ENCODE measurements around the gene DPEP1. TPM values are rescaled to one million over a fixed set of nuclear protein-coding genes. Genes with fewer than 3 reads are reported as not detected.

DPEP1 gene
- total and polyA plus RNA-seq, 4 experiments from 2014 or later = not detected

DNA sequence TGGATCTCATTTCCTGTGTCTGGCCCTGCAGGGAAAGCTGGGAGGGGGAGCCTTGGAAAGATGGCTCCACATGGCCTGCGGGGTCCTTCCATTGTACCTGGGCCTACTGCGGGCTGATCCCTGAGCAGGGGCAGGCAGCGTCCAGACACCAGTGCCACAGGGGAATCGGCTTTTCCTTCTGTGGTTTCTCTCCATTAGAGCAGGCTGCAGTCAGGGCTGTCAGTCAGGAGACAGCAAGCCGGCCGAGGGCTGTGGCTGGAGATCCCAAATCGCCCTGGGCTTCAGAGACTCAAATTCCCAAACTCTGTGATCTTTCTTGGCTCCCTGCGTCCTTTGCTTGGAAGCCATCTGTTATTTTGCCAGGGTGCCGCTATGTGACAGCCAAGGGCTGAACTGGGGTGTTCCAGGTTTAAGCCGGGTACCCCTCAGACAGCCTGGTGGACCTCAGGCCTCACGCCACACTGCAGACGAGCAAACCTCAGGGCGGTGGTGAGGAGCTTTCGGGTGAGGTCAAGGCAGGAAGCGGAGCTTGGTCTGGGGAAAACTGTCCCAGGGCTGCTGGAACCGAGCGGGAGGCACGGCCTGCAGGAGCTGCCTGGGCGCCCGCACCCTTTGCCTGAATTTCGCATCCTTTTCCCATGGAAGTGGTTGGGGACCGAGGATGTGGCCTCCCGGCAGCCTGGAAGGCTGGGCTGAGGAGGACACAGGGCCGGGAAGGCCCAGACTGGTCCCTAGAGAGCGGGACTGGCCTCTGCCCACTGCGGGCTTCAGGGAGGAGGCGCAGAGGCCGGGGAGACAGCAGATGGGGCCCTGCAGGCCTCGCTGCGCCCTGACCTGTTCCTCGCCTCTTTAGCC is 39.4 kb upstream of the DPEP1 start:
- H3K27me3 Mint-ChIP-seq = peaks cover 0 to 15% of the 10 kb centered on the region in 2 donors
- no peaks in the 10 kb centered on the region for H3K36me3 Mint-ChIP-seq
- H3K27ac Mint-ChIP-seq = peak overlapping the region in 1 of 7 donors; percentile 59
- H3K27ac ChIP-seq (ENCODE audit: low read depth, low read length) = no peak overlapping the region
- peaks cover 3% of the 10 kb centered on the region for H3K27me3 ChIP-seq (ENCODE audit: insufficient read depth, low read length)
- intact Hi-C loops (cut with micrococcal nuclease) = no loop called here
- peaks cover 4 to 16% (median 8%) of the 10 kb centered on the region in 4 donors for H3K4me1 Mint-ChIP-seq
- no peak for DNase-seq
- no peaks in the 10 kb centered on the region for H3K9me3 ChIP-seq (ENCODE audit: control insufficient read depth in 1 of 2, low read length in 2 of 2)
- CTCF ChIA-PET (ENCODE audit: partially characterized antibody) = no interaction called here
- POLR2A ChIA-PET (ENCODE audit: partially characterized antibody) = no interaction called here
- no peaks in the 10 kb centered on the region for H3K9me3 Mint-ChIP-seq
- peak overlapping the region in 6 of 8 donors; percentile 15 to 67 (median 47) for H3K4me3 Mint-ChIP-seq
- no peaks in the 10 kb centered on the region for H3K36me3 ChIP-seq (ENCODE audit: insufficient read depth, low read length)
- peaks cover 20% of the 10 kb centered on the region for H3K4me1 ChIP-seq (ENCODE audit: insufficient read depth, low read length)
- no peak overlapping the region for H3K4me3 ChIP-seq (ENCODE audit: low read length in 2 of 2)

DNA sequence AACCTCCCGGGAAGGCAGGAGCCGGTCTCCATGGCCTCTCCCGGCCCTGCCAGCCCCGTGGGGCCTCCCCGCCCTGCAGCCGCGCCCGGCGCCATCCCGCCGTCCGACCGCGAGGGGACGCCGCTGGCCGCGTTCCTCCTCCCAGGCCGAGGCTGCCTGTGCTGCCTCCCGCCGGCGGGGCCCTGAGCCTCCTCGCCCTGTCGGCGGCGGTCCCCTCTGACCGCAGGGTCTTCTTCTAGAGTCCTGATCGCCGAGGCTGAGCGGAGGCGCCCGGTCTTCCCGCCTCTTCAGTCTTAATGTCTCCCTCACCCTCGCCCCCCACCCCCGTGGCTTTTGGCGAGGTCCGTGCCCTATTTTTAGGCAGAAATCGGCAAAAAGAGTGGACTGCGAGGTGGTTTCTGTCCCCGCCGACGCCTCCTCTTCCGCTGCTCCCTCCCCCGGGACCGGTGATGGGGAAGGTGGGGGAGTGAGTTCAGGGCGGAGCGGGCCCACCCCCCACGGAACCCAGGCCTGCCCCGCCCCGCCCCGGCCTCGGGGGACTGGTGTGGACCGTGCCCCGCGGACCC is 38.7 kb upstream of the DPEP1 start:
- Mint-ChIP-seq H3K4me3 (peak overlapping the region in 7 of 8 donors; percentile 52 to 80 (median 65)), H3K36me3 (no peaks in the 10 kb centered on the region), H3K9me3 (no peaks in the 10 kb centered on the region), H3K4me1 (peaks cover 4 to 16% (median 8%) of the 10 kb centered on the region in 4 donors), H3K27me3 (peaks cover 0 to 15% of the 10 kb centered on the region in 2 donors), H3K27ac (no peak overlapping the region)
- Histone ChIP-seq H3K27ac (ENCODE audit: low read depth, low read length) (no peak overlapping the region), H3K4me3 (ENCODE audit: low read length in 2 of 2) (peak overlapping the region in 1 of 2 donors; percentile 45), H3K36me3 (ENCODE audit: insufficient read depth, low read length) (no peaks in the 10 kb centered on the region), H3K9me3 (ENCODE audit: control insufficient read depth in 1 of 2, low read length in 2 of 2) (no peaks in the 10 kb centered on the region), H3K4me1 (ENCODE audit: insufficient read depth, low read length) (peaks cover 20% of the 10 kb centered on the region), H3K27me3 (ENCODE audit: insufficient read depth, low read length) (peaks cover 3% of the 10 kb centered on the region)
- ChIA-PET POLR2A (ENCODE audit: partially characterized antibody) (interaction anchor here (1.0 to 1.5 kb wide), 2 partner anchors 9 to 67 kb away, joined by 3 read pairs; no protein-coding TSS in a partner anchor), CTCF (ENCODE audit: partially characterized antibody) (no interaction called here)
- intact Hi-C loops (cut with micrococcal nuclease) = no loop called here
- DNase-seq = peak in 4 of 5 donors; percentile 51 to 60 (median 52)

DNA sequence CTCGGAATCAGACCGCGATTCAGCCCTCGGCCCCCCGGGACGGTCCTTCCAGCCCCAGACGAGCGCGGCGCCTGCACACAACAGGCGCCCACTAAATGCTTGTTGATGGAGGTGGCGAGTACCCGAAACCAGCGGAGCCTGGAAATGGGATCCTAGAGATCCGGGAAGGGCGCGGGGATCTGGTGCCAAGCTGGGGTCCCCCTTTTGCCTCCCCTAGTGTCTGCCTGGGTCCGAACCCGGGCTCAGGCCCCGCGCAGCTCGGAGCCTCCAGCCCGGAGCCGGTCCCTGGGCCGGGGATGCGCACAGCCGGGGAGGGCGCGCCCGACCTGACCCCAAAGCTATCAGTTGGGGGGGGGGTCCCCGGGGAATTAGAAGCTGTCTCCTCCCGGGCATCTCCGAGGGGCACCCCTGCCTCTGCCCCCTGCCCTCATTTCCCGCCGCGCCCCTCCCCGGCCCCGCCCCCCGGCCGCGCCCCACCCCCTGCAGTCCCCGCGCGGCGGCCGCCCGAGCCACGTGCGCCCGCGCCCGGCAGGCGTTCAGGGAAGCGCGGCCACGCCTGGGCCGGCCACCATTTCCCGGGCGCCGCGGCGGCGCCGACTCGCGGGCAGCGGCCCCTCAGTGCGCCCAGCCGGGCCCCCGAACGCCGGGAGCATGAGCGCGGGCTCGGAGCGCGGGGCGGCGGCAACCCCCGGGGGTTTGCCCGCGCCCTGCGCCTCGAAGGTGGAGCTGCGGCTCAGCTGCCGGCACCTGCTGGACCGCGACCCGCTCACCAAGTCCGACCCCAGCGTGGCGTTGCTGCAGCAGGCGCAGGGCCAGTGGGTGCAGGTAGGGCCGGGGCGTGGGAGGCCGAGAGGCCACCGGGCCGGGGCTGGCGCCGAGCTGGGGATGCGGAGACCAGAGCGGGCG is 37.9 kb upstream of the DPEP1 start, which contains the start of gene CPNE7:
TSS of gene CPNE7 (plus strand) at position 512 of the 906 bp plus-strand sequence. CDS start at position 652, 140 bp downstream.
- no peak for DNase-seq
- Mint-ChIP-seq H3K4me3 (peak within 1 kb of the TSS in 7 of 8 donors; percentile 52 to 80 (median 65)), H3K27ac (no peak within 1 kb of the TSS), H3K4me1 (peaks cover 4 to 16% (median 8%) of the 10 kb centered on the region in 4 donors), H3K9me3 (no peaks in the 10 kb centered on the region), H3K36me3 (no peaks in the 10 kb centered on the region), H3K27me3 (peaks cover 0 to 15% of the 10 kb centered on the region in 2 donors)
- ChIA-PET CTCF (ENCODE audit: partially characterized antibody) (interaction anchor here (0.8 kb wide), 1 partner anchor 32 kb away, joined by 3 read pairs; no protein-coding TSS in a partner anchor), POLR2A (ENCODE audit: partially characterized antibody) (interaction anchor here (0.5 to 1.5 kb wide), 4 partner anchors 8 to 215 kb away, joined by 3 to 4 read pairs (median 3); no protein-coding TSS in a partner anchor)
- intact Hi-C loops (cut with micrococcal nuclease) = no loop called here
- H3K36me3 ChIP-seq (ENCODE audit: insufficient read depth, low read length) = no peaks in the 10 kb centered on the region
- no peak within 1 kb of the TSS for H3K27ac ChIP-seq (ENCODE audit: low read depth, low read length)
- H3K4me1 ChIP-seq (ENCODE audit: insufficient read depth, low read length) = peaks cover 20% of the 10 kb centered on the region
- peak within 1 kb of the TSS in 1 of 2 donors; percentile 45 for H3K4me3 ChIP-seq (ENCODE audit: low read length in 2 of 2)
- no peaks in the 10 kb centered on the region for H3K9me3 ChIP-seq (ENCODE audit: control insufficient read depth in 1 of 2, low read length in 2 of 2)
- H3K27me3 ChIP-seq (ENCODE audit: insufficient read depth, low read length) = peaks cover 3% of the 10 kb centered on the region

DNA sequence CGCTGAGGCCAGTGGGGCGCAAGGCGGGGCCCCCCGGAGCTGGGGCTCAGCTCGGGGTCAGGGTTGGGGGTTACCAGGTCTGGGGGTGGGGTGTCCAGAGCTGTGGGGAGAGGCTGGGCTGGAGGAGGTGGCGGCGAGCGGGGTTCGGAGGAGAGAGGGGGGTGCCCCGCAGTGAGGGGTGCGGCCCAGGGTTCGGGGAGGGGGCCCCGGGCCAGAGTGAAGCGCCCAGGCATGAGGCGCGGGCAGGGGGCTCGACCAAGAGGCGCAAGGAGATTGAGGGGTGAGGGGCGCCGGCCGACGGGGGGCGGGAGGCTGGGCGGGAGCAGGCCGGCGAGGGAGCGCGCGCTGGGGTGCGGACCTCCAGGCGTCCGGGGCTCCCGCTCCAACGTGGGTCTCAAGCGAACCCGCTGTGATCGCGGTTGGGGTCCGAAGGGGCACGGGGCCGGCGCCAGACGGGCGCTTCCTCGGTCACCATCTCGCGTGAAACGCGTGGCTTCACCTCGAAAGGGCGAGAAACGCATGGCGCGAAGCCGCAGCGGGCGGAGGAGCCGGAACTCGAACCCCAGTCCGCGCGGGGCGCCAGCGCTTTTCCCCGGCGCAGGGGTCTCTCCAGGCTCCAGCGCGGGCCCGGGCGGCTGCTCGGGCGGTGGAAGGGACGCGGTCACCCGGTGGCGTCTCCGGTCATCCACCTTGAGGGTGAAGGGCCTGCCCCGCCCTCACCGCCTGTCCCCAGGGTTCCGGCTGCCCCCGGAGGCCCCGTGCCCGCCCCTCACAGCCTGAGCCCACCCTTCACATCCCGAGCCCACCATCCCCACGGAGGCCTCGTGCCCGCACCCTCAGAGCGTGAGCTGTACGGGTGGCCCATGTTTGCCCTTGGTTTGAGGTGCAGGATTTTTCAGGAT is 37.0 kb upstream of the DPEP1 start:
- Histone ChIP-seq H3K27ac (ENCODE audit: low read depth, low read length) (no peak overlapping the region), H3K4me3 (ENCODE audit: low read length in 2 of 2) (no peak overlapping the region), H3K27me3 (ENCODE audit: insufficient read depth, low read length) (peaks cover 3% of the 10 kb centered on the region), H3K36me3 (ENCODE audit: insufficient read depth, low read length) (no peaks in the 10 kb centered on the region), H3K9me3 (ENCODE audit: control insufficient read depth in 1 of 2, low read length in 2 of 2) (no peaks in the 10 kb centered on the region), H3K4me1 (ENCODE audit: insufficient read depth, low read length) (peaks cover 20% of the 10 kb centered on the region)
- Mint-ChIP-seq H3K9me3 (no peaks in the 10 kb centered on the region), H3K4me3 (no peak overlapping the region), H3K36me3 (no peaks in the 10 kb centered on the region), H3K4me1 (peaks cover 4 to 16% (median 8%) of the 10 kb centered on the region in 4 donors), H3K27ac (no peak overlapping the region), H3K27me3 (peaks cover 0 to 15% of the 10 kb centered on the region in 2 donors)
- intact Hi-C loops (cut with micrococcal nuclease) = no loop called here
- ChIA-PET CTCF (ENCODE audit: partially characterized antibody) (no interaction called here), POLR2A (ENCODE audit: partially characterized antibody) (interaction anchor here (0.5 to 1.5 kb wide), 3 partner anchors 17 to 216 kb away, joined by 3 to 4 read pairs (median 3); no protein-coding TSS in a partner anchor)
- DNase-seq = no peak

DNA sequence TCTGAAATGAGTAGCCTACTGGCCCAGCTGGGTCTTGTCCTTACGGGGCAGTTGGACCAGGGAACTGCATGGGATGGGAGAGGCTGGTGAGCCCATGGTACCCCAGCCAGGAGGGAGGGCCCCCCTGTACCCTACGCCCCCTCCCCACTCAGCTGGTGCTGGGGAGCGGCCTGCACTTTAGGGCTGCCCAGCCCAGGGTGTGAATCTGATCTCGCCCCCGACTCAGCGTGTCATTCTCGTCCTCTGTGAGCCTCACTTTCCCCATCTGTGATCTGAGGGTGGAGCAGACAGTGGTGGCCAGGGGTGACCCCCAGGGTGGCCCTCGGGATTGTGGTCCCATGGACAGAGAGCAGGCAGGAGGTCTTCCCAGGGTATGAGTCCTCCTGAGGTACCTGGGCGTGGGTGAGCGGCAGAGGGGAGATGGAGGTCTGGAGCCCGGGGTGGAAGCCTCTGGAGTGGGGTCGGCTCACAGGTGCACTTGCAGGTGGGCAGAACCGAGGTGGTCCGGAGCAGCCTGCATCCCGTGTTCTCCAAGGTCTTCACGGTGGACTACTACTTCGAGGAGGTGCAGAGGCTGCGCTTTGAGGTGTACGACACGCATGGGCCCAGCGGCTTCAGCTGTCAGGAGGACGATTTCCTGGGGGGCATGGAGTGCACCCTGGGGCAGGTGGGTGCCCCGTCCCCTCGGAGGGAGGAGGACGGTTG is 36.2 kb upstream of the DPEP1 start:
- peak in 1 of 5 donors; percentile 5 for DNase-seq
- Mint-ChIP-seq H3K27me3 (peaks cover 0 to 11% of the 10 kb centered on the region in 2 donors), H3K4me3 (peak overlapping the region in 2 of 8 donors; percentile 57 to 65), H3K9me3 (no peaks in the 10 kb centered on the region), H3K4me1 (peaks cover 1 to 8% (median 4%) of the 10 kb centered on the region in 4 donors), H3K27ac (peak overlapping the region in 1 of 7 donors; percentile 52), H3K36me3 (no peaks in the 10 kb centered on the region)
- intact Hi-C loops (cut with micrococcal nuclease) = no loop called here
- Histone ChIP-seq H3K4me3 (ENCODE audit: low read length in 2 of 2) (no peak overlapping the region), H3K9me3 (ENCODE audit: control insufficient read depth in 1 of 2, low read length in 2 of 2) (no peaks in the 10 kb centered on the region), H3K27ac (ENCODE audit: low read depth, low read length) (no peak overlapping the region), H3K27me3 (ENCODE audit: insufficient read depth, low read length) (peaks cover 3% of the 10 kb centered on the region), H3K36me3 (ENCODE audit: insufficient read depth, low read length) (no peaks in the 10 kb centered on the region), H3K4me1 (ENCODE audit: insufficient read depth, low read length) (peaks cover 18% of the 10 kb centered on the region)
- ChIA-PET POLR2A (ENCODE audit: partially characterized antibody) (no interaction called here), CTCF (ENCODE audit: partially characterized antibody) (interaction anchor here (1.2 kb wide), 1 partner anchor 9 kb away, joined by 3 read pairs; no protein-coding TSS in a partner anchor)

DNA sequence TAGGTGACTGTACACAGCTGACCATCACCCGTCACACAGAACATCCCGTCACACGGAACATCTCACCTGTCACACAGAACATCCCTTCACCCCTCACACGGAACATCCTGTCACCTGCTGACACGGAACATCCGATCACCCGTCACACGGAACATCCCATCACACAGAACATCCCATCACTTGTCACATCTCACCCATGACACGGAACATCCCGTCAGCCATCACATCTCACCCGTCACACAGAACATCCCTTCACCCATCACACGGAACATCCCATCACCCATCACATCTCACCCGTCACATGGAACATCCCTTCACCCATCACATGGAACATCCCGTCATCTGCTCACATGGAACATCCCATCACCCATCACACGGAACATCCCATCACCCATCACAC is 34.1 kb upstream of the DPEP1 start:
- CTCF ChIA-PET (ENCODE audit: partially characterized antibody) = no interaction called here
- Histone ChIP-seq H3K27ac (ENCODE audit: low read depth, low read length) (no peak overlapping the region), H3K27me3 (ENCODE audit: insufficient read depth, low read length) (no peaks in the 10 kb centered on the region), H3K9me3 (ENCODE audit: control insufficient read depth in 1 of 2, low read length in 2 of 2) (no peaks in the 10 kb centered on the region), H3K36me3 (ENCODE audit: insufficient read depth, low read length) (no peaks in the 10 kb centered on the region), H3K4me3 (ENCODE audit: low read length in 2 of 2) (no peak overlapping the region), H3K4me1 (ENCODE audit: insufficient read depth, low read length) (peaks cover 9% of the 10 kb centered on the region)
- Mint-ChIP-seq H3K4me3 (no peak overlapping the region), H3K36me3 (no peaks in the 10 kb centered on the region), H3K27me3 (peaks cover 0 to 2% of the 10 kb centered on the region in 2 donors), H3K27ac (no peak overlapping the region), H3K9me3 (no peaks in the 10 kb centered on the region), H3K4me1 (no peaks in the 10 kb centered on the region)
- intact Hi-C loops (cut with micrococcal nuclease) = no loop called here
- POLR2A ChIA-PET (ENCODE audit: partially characterized antibody) = no interaction called here
- DNase-seq = peak in 1 of 5 donors; percentile 14
